ENCODE results near the gene CAMK2D. TPM values are rescaled to one million over a fixed set of nuclear protein-coding genes. Genes with fewer than 3 reads are reported as not detected.

Gene CAMK2D
- total RNA-seq, 1 experiment from 2014 or later, result 9.0 TPM

- peaks cover 0 to 4% of the 10 kb centered on the region in 2 experiments; a peak in 2 of 4 replicates for H3K4me1 Mint-ChIP-seq
- no peak overlapping the region for H3K27ac Mint-ChIP-seq
- no peak overlapping the region for H3K27ac ChIP-seq (ENCODE audit: insufficient read length, low read depth, low read length)
- no peak overlapping the region for H2BK12ac ChIP-seq (ENCODE audit: insufficient read length, low read depth, low read length)
- H4K20me1 ChIP-seq (ENCODE audit: control insufficient read depth, insufficient read depth, insufficient read length), result no peaks in the 10 kb centered on the region
- H2BK20ac ChIP-seq (ENCODE audit: low read depth, low read length, poor library complexity, severe bottlenecking), result no peak overlapping the region
- no peak overlapping the region for H3K56ac ChIP-seq (ENCODE audit: insufficient read length, low read depth, low read length)
- no peaks in the 10 kb centered on the region for H3K27me3 ChIP-seq (ENCODE audit: insufficient read depth, low read length)
- no peaks in the 10 kb centered on the region for H3K79me1 ChIP-seq (ENCODE audit: insufficient read depth, low read depth, low read length, poor library complexity, severe bottlenecking)
- H3K36me3 Mint-ChIP-seq (ENCODE audit: insufficient read depth in 1 of 3, low read depth in 3 of 3), result no peaks in the 10 kb centered on the region
- no peak overlapping the region for H3K18ac ChIP-seq (ENCODE audit: insufficient read length, low read depth, low read length)
- no peak overlapping the region for H3K4me2 ChIP-seq (ENCODE audit: insufficient read depth, insufficient read length, low read length)
- TF ChIP-seq CTCF (conservative IDR thresholded peaks at IDR 0.05), result no peak
- H2BK15ac ChIP-seq (ENCODE audit: low read depth, low read length), result no peak overlapping the region
- H3K4ac ChIP-seq (ENCODE audit: low read depth, low read length), result no peak overlapping the region
- no peaks in the 10 kb centered on the region for H3K9me3 Mint-ChIP-seq
- no peak overlapping the region for H4K8ac ChIP-seq (replicated peaks; ENCODE audit: insufficient read length, low read depth, low read length)
- no peaks in the 10 kb centered on the region for H3K23me2 ChIP-seq (ENCODE audit: insufficient read length, low read depth, low read length, poor library complexity, severe bottlenecking)
- no peak overlapping the region for H4K91ac ChIP-seq (ENCODE audit: insufficient read length, low read depth, low read length)
- no peak overlapping the region for H2BK5ac ChIP-seq (ENCODE audit: insufficient read length, low read length)
- H2AK5ac ChIP-seq (ENCODE audit: insufficient read length, low read length), result no peak overlapping the region
- no peaks in the 10 kb centered on the region; the same call in 1 of the 2 replicates for H3K4me1 ChIP-seq (ENCODE audit: insufficient read depth, low read length)
- no peak overlapping the region for H3K23ac ChIP-seq (ENCODE audit: insufficient read length, low read depth, low read length)
- no peak overlapping the region for H3K9ac ChIP-seq (ENCODE audit: extremely low read depth, insufficient read length, low read length)
- no peak for DNase-seq
- H3T11ph ChIP-seq (ENCODE audit: low read length), result no peak overlapping the region
- no peak overlapping the region for H2BK120ac ChIP-seq (ENCODE audit: low read depth, low read length, poor library complexity, severe bottlenecking)
- no peak overlapping the region for H4K5ac ChIP-seq (ENCODE audit: insufficient read length, low read depth, low read length)
- H3K9me3 ChIP-seq (ENCODE audit: control insufficient read depth, low read depth, low read length), result no peaks in the 10 kb centered on the region
- H3K14ac ChIP-seq (ENCODE audit: insufficient read depth, low read length), result no peak overlapping the region
- no peaks in the 10 kb centered on the region for H3K79me2 ChIP-seq (ENCODE audit: insufficient read depth, low read length)
- WGBS (ENCODE audit: extremely low coverage, insufficient read length, low lambda C conversion rate), result no CpG with 5 or more reads among the region's 2 CpGs
- H2AFZ ChIP-seq (ENCODE audit: low read length), result no peak overlapping the region
- no peaks in the 10 kb centered on the region for H3K27me3 Mint-ChIP-seq (ENCODE audit: low read depth)
- no peak overlapping the region for H3K4me3 Mint-ChIP-seq
These were observed 239.1 kb downstream of the CAMK2D start for GRCh38 chr4:113522433-113522832.
